ENCODE measurements around the gene PLEKHB1.

PLEKHB1 gene

GRCh38 chr11:73645972-73646631, at the start of gene PLEKHB1:
Gene PLEKHB1, plus strand, starts transcription at chr11:73646581. Its CDS starts 28 bp downstream, at chr11:73646609.
- DNase-seq (ENCODE audit: low spot score), result no peak

- DNase-seq (ENCODE audit: low spot score), result peak; percentile 19
These were observed 48.9 kb upstream of the PLEKHB1 start for GRCh38 chr11:73597336-73597955.

- peak; percentile 97 for DNase-seq (ENCODE audit: low spot score)
These were observed 48.2 kb upstream of the PLEKHB1 start, which contains the start of gene FAM168A for GRCh38 chr11:73597956-73598718. Gene FAM168A, minus strand, starts transcription at chr11:73598112. Its CDS starts 129,638 bp downstream, at chr11:73468474.

- no peak for DNase-seq (ENCODE audit: low spot score)
These were observed 47.5 kb upstream of the PLEKHB1 start for GRCh38 chr11:73598719-73599379.

GRCh38 chr11:73612601-73613140, 33.7 kb upstream of the PLEKHB1 start:
- no peak for DNase-seq (ENCODE audit: low spot score)

GRCh38 chr11:73614591-73614990, 31.8 kb upstream of the PLEKHB1 start:
- DNase-seq (ENCODE audit: low spot score), result no peak

GRCh38 chr11:73622926-73623593, 23.3 kb upstream of the PLEKHB1 start:
- DNase-seq (ENCODE audit: low spot score), result no peak

GRCh38 chr11:73623686-73624085, 22.7 kb upstream of the PLEKHB1 start:
- DNase-seq (ENCODE audit: low spot score), result no peak

- DNase-seq (ENCODE audit: low spot score), result peak; percentile 92
These were observed 20.6 kb upstream of the PLEKHB1 start for GRCh38 chr11:73625696-73626318.

- DNase-seq (ENCODE audit: low spot score), result no peak
These were observed 16.5 kb upstream of the PLEKHB1 start for GRCh38 chr11:73629907-73630306.

GRCh38 chr11:73632996-73633395, 13.4 kb upstream of the PLEKHB1 start:
- no peak for DNase-seq (ENCODE audit: low spot score)

- no peak for DNase-seq (ENCODE audit: low spot score)
These were observed 12.4 kb upstream of the PLEKHB1 start for GRCh38 chr11:73633999-73634398.

GRCh38 chr11:73635721-73636120, 10.7 kb upstream of the PLEKHB1 start:
- no peak for DNase-seq (ENCODE audit: low spot score)

- no peak for DNase-seq (ENCODE audit: low spot score)
These were observed 10.1 kb upstream of the PLEKHB1 start for GRCh38 chr11:73636249-73636648.

- no peak for DNase-seq (ENCODE audit: low spot score)
These were observed 9.4 kb upstream of the PLEKHB1 start for GRCh38 chr11:73637012-73637411.

GRCh38 chr11:73640592-73640991, 5.8 kb upstream of the PLEKHB1 start:
- DNase-seq (ENCODE audit: low spot score), result no peak

- no peak for DNase-seq (ENCODE audit: low spot score)
These were observed 4.7 kb upstream of the PLEKHB1 start for GRCh38 chr11:73641668-73642067.

GRCh38 chr11:73645121-73645969, 1.0 kb upstream of the PLEKHB1 start:
- no peak for DNase-seq (ENCODE audit: low spot score)

- DNase-seq (ENCODE audit: low spot score), result peak; percentile 96
These were observed 1.2 kb downstream of the PLEKHB1 start for GRCh38 chr11:73647459-73648100.

- no peak for DNase-seq (ENCODE audit: low spot score)
These were observed 1.7 kb downstream of the PLEKHB1 start for GRCh38 chr11:73648121-73648520.
